NCI-H2029 treated with DMSO at 0.1 percent for 48 hours (cell line): Measurements from ENCODE around the gene BTN1A1.
"Not testable (repeated sequence)": the region's sequence is repeated elsewhere in the genome, so short reads cannot be mapped to it uniquely, and the experiment has no call there.

Source experiments
- DNase-seq: peaks from one replicate; lab custom pipeline; 2025; lab: John Stamatoyannopoulos, UW

The BTN1A1 gene

DNA sequence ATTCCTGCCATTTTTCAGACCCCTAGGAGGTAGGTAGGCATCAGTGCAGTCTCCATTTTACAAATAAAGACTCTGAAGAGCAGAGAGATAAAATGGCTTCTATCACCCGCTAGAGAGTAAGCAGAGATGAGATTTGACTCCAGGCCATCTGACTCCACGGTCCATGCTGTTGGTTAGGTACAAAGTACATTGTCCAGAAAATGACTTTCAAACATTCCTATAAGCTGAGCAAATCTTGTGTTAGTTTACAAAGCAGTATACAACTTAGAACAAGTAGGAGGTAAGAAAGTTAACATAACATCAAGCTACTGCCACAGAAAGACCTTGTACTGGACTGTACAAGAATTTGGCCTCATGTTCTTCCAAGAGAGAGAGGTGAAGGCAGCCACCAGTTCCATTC lies 14.9 kb downstream of the BTN1A1 start:
- no peak for DNase-seq

DNA sequence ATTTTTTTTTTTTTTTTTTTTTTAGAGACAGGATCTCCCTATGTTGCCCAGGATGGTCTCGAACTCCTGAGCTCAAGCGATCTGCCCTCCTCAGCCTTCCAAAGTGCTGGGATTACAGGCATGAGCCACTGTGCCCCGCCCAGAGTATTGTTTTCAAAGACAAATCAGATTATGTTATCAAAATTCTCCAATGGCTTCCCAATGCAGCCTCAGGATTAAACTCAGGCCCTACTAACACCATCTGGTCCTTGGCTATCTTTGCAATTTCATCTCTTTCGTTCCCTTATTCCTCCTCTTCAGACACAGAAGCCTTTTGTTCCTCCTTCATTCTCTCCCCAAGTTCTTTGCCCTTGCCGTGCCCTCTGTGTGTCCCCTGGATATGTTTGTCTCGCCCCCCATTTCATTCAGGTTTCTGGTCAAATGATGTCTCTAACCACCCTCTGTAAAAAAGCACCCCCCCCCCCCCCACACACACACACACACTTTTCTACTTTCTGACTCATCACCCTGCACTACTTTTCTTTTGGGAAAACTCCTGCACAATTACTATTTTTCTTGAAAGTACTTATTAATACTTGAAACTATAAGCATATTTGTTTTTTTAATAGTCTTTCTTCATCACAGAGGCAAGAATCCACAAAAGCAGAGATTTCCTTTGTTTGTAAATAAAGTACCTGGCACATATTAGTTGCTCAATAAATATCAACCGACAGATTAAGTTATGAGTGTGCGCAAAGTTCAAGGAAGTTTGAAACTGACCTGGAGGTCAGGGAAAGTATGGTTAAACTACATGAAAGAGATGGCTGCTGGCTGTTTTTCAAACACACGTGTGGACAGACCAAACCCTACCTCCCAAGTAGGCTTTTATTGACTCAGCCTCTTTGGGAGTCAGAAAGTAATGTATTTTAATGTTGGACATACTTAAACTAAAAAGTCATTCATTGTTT lies 16.7 kb downstream of the BTN1A1 start:
- DNase-seq, result no peak

DNA sequence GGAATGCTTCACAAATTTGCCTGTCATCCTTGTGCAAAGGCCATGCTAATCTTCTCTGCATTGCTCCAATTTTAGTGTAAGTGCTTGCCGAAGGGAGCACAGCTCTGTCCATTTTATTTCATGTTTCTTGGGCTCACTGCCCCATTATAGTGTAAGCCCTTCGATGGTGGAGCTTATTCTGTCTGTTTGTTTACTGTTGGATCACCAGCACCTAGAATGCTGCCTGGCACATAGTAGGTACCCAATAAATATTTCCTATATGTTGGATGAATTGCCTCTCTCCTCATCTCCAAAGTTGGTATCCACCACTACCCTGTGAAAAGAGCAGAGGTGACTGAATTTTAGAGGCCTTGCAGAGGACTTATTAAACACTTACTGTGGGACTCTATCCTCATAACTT lies 19.3 kb downstream of the BTN1A1 start:
- DNase-seq, result no peak

DNA sequence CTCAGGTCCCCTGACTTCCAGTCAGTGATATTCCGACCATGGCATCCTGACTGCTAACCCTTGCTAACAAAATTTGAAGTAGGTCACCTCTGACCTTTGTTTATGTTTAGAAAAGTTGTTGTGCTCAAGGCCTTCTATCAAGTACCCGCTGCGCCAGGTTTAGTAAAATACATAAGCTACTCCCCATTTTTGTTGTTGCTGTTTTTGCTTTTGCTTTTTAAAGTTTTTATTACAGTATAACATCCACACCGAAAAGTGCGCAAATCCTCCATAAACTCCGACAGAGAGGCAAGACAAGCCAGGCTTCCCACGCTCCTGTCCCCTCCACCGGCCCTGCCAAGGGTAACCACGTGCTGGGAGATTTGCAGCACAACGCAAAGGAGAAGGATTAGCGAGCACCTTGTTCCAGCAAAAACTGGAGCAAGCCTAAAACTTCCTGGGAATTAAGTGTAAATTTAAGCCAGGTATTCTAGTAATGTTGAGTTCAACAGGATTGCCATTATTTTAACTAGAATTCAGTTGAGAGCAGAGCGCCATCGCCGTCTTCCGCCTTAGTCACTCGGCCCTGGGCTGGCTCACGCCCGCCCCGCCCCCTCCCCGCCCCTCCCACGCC lies 20.2 kb downstream of the BTN1A1 start:
- DNase-seq, result peak; percentile 62

DNA sequence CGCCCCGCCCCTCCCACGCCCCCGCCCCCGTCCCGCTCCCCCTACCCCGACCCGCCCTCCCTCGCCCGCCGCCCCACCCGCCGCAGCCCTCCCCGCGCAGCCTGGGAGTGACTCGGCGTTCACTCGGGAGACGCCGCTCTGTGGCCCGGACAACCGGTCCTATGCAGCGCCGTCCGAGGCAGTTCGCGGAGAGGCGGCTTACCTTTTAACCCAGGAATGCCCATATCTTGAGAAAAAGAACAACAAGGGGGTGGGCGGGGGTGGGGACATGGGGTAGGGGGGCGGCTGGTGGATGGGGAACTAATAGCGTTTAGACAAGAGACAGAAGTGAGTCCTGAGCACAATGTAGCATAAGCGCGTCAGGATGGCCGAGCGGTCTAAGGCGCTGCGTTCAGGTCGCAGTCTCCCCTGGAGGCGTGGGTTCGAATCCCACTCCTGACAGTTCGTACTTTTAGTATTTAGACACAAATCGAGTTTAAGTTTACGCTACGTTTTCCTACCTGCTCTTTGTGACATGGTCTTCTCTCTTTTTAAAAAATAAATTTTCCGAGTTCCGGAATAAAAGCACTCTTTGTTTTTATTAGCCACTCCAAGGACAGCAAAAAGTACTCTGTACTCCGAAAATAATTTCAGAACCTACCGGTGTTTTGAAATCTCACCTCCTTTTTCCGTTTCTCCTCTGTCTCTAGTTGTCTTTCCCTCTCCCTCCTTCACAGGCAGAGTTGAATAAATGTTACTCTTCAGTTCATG lies 20.9 kb downstream of the BTN1A1 start:
- peak; percentile 91 for DNase-seq

DNA sequence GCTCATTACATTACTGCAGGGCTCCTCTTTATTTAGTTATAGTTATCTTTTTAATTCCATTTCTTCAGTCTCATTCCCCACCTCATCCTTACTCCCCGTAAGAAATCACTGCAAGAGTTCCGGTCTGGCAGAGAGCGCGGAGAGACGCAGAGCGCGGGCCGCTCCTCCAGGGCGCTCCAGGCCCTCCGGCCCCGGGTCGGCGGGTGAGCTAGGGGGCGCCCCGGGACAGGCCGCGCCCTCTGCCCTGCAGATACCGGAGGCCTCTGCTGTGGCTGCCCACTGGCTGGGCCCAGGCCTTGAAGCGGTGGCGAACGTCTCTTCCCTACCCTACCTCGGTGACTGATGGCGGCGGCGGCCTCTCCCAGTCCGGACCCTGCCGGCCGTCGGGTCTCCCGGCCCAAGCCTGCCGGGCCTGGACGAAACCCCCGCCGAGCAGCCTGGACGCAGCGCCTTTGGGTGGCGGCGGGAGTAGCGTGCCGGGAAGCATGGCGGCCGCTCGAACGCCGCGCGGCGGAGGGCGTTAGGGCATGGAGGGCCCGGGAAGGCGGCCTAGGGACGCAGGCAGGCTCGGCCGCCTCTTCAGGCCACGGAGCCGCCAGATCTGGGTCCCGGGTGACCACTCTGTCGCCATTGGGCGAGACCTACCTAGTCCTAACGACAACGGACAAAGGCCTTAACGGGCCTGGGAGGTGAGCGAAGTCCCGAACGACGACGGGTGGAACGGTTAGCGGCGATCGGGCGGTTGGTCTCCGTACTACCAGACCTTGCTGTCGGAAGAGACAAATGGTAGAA lies 21.7 kb downstream of the BTN1A1 start:
- peak; percentile 91 for DNase-seq

DNA sequence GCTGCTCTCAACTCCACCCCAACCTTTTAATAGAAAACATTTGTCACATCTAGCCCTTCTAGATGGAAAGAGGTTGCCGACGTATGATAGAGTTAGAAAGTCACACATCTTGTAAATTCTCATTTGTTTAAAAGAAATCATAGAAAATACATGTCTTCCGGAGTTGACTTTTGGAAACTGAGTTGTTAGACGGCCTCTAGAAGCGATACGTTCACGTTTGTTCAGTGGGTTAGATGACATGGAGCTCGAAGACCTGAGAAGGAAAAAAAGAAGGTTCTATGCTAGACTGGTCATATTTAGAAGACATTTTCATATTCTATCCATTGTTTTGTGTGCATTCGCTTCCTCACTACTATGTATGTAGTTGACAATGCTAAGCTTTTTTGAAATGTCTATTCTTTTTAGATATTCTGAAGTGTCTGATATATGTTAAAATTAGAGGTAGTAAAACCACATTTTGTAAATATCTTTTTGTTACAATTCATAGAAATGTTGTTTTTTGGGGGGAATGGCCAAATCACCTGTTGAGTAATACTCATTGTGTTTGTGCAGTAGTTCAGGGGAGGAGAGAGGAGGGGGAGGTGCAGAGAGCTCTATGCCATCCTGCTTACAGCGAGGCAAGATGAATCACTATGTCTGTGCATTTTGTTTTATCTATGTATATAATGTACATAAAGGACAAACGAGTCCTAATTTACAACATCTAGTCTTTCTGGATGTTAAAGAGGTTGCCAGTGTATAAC lies 22.6 kb downstream of the BTN1A1 start:
- not testable (repeated sequence) for DNase-seq

DNA sequence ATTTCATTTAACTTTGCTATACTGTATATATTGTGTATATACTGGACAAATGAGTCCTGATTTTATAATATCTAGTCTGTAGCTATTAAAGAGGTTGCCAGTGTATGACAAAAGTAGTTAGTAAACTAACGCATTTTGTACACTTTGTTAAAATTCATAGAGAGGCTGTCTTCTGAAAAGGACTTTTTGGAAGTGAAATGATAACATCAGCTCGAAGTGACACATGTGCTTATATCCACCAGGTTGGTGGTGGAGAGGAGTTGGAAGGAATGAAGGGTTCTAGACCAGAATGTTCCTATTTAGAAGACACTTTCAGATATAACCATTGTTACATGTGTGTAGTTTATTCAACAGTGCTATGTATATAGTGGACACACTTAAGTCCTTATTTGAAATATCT lies 24.2 kb downstream of the BTN1A1 start:
- not testable (repeated sequence) for DNase-seq

DNA sequence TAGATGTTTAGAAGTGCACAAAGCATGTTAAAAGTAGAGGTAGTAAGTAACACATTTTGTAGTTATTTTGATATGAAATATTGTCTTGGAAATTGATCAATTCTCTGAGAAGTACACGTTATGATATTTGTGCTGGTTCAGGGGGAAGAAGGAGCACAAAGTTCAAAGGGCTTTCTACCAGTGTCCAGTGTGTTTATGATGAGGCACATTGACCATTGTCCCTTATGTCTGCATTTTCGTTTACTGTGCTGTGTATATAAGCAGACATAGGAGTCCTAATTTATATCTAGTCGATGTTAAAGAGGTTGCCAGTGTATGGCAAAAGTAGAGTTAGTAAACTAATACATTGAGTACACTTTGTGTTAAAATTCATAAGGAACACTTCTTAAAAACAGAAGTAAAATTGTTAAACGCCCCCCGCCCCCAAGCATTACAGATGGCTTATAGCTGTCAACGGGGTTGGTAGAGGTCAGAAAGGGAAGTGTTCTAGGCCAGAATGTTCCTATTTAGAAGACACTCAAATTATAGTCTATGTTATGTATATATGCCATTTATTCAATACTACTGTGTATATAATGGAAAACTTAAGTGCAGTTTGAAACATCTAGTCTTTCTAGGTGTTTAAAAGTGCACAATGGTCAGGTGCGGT lies 24.7 kb downstream of the BTN1A1 start:
- no peak for DNase-seq

DNA sequence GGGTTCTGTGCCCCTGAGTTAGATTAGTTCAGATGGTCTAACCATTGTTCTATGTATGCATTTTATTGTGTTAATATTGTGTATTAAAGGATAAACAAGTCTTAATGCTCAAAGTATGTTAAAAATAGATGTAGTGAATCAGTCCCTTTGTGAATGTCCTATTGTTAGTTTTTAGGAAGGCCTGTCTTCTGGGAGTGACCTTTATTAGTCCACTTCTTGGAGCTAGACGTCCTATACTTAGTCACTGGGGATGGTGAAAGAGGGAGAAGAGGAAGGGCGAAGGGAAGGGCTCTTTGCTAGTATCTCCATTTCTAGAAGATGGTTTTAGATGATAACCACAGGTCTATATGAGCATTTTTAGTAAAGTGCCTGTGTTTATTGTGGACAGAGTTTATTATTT lies 25.7 kb downstream of the BTN1A1 start:
- no peak for DNase-seq

DNA sequence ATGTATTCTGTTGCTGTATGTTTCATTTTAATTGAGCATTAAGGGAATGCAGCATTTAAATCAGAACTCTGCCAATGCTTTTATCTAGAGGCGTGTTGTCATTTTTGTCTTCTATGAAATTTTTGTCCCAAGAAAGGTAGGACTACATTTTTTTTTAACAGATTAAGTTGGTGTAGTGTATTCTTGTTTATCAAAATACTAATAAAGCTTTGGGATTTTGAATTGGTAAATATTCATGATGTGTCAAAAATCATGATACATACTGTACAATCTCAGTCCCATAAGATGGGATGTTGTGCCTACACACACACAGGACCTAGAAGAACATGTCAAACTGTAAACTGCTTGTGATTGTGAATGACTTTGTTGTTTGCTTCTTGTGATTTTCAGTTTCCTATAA lies 26.8 kb downstream of the BTN1A1 start:
- DNase-seq, result no peak

DNA sequence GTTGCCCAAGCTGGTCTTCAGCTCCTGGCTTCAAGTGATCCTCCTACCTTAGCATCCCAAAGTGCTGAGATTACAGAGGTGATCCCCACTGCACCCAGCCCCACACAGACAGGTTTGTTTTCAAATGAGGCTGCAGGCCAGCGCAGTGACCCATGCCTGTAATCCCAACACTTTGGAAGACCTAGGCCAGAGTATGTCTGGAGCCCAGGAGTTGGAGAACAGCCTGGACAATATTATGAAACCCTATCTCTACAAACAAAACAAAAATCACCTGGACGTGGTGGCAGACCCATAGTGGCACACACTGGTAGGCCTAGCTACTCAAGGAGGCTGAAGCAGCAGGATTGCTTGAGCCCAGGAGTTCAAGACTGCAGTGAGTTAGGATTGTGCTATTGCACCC lies 30.1 kb downstream of the BTN1A1 start:
- no peak for DNase-seq

DNA sequence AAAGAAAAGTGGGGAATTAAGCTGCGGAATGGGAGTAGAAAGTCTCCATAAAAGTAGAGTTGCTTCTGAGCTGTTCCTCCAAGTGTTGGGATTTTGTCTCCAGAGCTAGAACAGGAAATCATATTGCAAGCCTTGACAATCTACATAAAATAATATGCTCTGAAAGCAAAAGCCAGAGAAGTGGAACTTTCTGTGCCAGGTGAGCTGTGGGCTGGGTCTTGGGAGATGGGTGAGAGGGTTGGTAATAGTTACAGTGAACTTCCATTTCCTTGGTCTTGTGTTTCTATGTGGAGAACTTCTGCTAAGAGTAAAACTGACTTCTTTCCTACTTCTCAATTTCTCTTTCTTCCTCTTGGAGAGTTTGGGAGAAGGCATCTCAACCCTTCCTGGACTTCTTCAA lies 31.8 kb downstream of the BTN1A1 start:
- no peak for DNase-seq

DNA sequence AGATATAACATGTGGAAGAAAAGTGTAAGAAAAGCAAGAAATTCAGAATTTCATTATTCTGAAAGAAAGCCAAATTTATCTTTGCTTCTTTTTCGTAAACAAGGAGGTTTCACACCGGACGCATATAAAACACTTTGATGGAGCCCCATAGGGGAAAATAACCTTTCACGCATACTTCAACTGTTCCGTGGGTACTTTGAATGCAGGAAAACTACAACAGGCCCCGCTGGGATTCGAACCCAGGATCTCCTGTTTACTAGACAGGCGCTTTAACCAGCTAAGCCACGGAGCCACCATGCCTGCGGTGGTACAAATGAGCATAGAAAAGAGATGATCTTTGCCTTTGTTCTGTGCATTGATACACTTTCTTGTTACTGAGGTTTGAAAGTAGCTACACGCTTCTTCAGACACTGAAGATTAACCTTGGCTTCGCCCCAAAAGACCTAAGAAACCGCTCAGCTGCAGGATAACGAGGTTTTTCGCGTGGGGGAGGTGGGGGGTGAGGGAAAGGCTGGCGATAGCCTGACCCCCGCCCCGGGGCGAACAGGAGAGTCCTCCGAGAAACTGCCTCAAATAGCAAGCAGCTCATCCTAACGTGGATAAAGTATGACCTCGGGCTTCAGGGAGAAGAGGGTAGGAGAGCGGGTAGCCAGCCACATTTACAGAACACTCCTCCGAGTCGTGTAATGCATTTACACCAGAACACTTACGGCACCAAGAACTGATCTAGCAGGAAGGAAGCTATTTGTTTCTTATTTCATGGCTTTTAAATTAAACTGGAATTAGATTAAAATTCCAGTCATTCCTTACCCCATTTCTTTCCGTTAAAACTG lies 32.8 kb downstream of the BTN1A1 start:
- DNase-seq, result peak; percentile 92

DNA sequence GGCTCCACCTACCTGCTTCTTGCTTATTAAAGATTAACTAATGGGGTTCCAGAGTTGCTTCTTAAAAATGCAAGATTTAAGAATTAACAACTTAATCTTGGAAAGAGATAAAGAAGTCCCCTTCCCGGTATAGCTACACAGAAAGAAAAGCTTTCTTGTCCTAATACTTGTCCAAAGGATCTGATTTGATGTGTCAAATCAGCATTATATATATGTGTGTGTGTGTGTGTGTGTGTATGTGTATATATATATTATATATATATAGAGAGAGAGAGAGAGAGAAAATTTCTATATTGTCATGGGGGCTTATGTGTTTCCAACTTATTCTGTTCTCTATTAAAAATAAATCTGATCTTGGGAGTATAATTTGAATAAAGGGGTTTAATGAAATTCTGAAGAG lies 33.4 kb downstream of the BTN1A1 start:
- DNase-seq, result no peak

DNA sequence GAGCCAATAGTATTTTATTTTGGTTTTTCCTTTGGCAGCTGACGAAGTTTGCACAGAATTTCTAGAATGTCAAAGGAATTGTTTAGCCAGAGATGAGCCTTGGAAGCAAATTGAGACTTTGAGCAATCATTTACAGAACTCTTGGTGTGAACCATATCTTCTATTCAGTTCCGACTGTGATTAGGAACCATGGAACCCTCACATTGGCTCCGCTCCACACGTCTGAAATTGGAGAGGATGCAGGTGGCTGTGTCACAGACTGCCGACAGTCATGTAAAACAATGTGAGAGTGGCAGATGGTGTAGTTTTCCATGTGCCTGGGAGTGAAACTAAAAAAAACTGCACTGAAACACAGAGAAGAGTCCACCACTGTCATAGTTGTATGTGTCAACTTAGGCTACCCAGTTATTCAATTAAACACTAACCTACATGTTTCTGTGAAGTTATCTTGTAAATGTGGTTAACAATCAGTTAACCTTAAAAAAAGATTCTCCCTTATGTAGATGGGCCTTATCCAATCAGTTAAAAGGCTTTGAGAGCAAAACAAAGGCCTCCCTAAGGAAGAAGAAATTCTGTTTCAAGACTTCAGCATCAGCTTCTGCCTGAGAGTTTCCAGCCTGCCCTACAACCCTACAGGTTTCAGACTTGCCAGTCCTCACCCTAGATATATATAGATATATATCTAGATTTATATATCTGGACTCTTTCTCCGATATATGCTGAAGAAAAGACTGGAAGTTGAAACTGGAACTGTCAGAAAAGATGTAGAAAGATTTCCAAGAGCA lies 34.8 kb downstream of the BTN1A1 start:
- DNase-seq, result peak; percentile 68

DNA sequence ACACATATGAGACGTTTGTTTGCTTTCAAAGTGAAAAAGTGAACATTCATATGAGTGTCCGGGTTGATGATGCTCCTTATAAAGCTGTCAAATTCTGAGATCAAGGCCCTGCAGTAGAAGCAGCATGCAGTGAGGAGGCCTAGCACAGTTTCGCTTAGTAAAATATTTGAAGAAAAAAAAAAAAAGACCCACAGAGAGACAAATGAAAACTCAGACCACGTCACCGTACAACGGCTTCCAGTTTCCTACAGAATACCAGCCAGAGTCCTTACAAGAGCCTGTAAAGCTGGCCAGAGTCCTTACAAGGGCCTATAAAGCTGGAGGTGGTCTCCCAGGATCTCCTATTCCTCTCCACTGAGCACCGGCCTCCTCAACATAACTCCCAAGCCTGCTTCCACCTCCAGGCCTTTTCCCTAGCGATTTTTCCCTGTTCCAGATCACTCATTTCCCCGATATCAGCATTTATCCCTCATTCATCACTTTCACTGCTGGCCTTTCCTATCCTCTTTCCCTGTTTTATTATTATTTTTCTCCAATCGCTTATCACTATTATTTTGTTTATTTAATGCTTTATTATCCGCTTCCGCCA lies 36.6 kb downstream of the BTN1A1 start:
- no peak for DNase-seq

DNA sequence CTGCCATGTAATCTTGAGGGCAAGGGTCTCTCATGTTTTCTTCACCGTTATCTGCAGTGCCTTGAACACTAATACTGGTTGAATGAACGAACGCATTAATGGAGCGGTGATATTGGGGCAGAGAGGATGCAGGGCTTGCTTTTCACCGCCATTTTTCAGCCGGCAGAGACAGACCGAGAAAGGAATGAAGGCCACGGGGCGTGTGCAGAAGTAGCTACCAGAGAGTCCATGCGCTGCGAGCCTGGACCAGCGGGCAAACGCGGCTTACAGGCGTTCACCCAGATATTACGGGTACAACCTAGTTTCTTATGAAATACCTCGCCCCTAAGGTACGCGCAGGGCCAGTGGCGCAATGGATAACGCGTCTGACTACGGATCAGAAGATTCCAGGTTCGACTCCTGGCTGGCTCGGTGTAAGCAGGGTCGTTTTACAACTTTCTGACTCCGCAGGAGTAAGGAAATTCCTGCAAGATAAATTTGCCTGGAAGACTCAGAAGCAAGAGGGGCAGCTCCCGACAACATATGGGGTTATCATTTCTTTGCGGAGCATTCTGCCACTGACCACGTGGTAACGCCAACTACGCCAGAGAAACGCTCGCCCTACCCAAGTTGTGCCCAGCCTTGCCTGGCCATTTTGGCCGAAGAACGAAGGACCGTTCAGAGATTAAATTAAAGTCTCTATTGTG lies 37.2 kb downstream of the BTN1A1 start:
- peak; percentile 95 for DNase-seq
